Measurements from ENCODE around the gene CATSPERD. TPM values are rescaled to one million over a fixed set of nuclear protein-coding genes. Genes with fewer than 3 reads are reported as not detected.

Gene CATSPERD
- total and polyA plus RNA-seq, 2 of the 4 experiments (the other 2 are of a cell fraction): not detected

- Histone ChIP-seq H2BK15ac (ENCODE audit: low read depth, low read length) (no peak overlapping the region), H2BK20ac (ENCODE audit: low read depth, low read length) (no peak overlapping the region), H3K79me1 (ENCODE audit: low read depth in 1 of 2, low read length in 2 of 2) (peaks cover 13 to 54% of the 10 kb centered on the region in 2 experiments), H3K9me3 (ENCODE audit: control insufficient read depth, insufficient read depth, low read length) (no peaks in the 10 kb centered on the region), H3K4ac (ENCODE audit: low read depth, low read length) (no peak overlapping the region), H2BK120ac (ENCODE audit: low read depth, low read length) (no peak overlapping the region), H3K9ac (ENCODE audit: low read depth, low read length) (no peak overlapping the region), H2AK5ac (ENCODE audit: low read depth, low read length) (no peak overlapping the region), H4K20me1 (ENCODE audit: insufficient read depth, low read length) (peaks cover 50% of the 10 kb centered on the region), H3K9me1 (ENCODE audit: insufficient read depth, low read length) (0 out of 2 replicates have a peak, but pooled peaks cover 4% of the 10 kb centered on the region), H2BK5ac (ENCODE audit: low read depth, low read length, poor library complexity, severe bottlenecking) (no peak overlapping the region), H4K5ac (ENCODE audit: low read depth, low read length) (no peak overlapping the region), H3K23ac (ENCODE audit: low read depth, low read length) (no peak overlapping the region), H3K18ac (ENCODE audit: low read depth, low read length) (no peak overlapping the region), H3K27me3 (ENCODE audit: control insufficient read depth, insufficient read depth, low read length) (no peaks in the 10 kb centered on the region), H3K27ac (ENCODE audit: insufficient read depth, low read length) (no peak overlapping the region), H4K8ac (ENCODE audit: low read depth in 2 of 2, low read length in 2 of 2) (no peak overlapping the region), H3K4me2 (ENCODE audit: low read depth, low read length) (no peak overlapping the region), H2AFZ (replicated peaks; ENCODE audit: low read length, poor library complexity) (no peak overlapping the region), H3K4me3 (ENCODE audit: insufficient read depth, low read depth, low read length) (no peak overlapping the region), H2AK9ac (replicated peaks; ENCODE audit: low read depth, low read length, poor library complexity) (no peak overlapping the region), H4K91ac (ENCODE audit: insufficient read depth, low read depth, low read length) (no peak overlapping the region), H3K4me1 (ENCODE audit: control insufficient read depth, insufficient read depth, low read length) (no peaks in the 10 kb centered on the region), H3K56ac (ENCODE audit: extremely low read depth, insufficient read depth, low read length) (no peak overlapping the region), H3K36me3 (ENCODE audit: control insufficient read depth, insufficient read depth, low read length) (peaks cover 61% of the 10 kb centered on the region), H3K14ac (replicated peaks; ENCODE audit: low read depth, low read length) (no peak overlapping the region)
- DNase-seq (no peak), ATAC-seq (ENCODE audit: low read depth) (no peak)
- intact Hi-C loops (cut with micrococcal nuclease): no loop called here
- no TSS peak for BruUV-seq (replicated peaks)
- dilution Hi-C loops (cut with HindIII; ENCODE audit: low sequenced_read_pairs, unreplicated experiment): no loop called here
- WGBS, 2 experiments (ENCODE audit: extremely low coverage in 2 of 2, insufficient read length in 1 of 2): 94% methylated on average over 17 of the region's 25 CpGs; no CpG with 5 or more reads in 1 of the 2 experiments
- in situ Hi-C loops (cut with MboI; ENCODE audit: low sequenced_read_pairs): no loop called here
- no peak for TF ChIP-seq CTCF (conservative IDR thresholded peaks at IDR 0.05; ENCODE audit: low read depth, low read length)
- no peak for TF ChIP-seq BHLHE40 (IDR thresholded peaks at IDR 0.05; ENCODE audit: low read depth, low read length)
- no peak for TF ChIP-seq MAZ (IDR thresholded peaks at IDR 0.05; ENCODE audit: borderline replicate concordance, low read depth, low read length)
- no peak for TF ChIP-seq CEBPB (IDR thresholded peaks at IDR 0.05; ENCODE audit: low read depth, low read length)
- POLR2A ChIA-PET (ENCODE audit: unreplicated experiment): no interaction called here
- CTCF ChIA-PET: no interaction called here
Observed at GRCh38 chr19:5711713-5712161, 8.7 kb upstream of the CATSPERD start.
